Adipocyte (in vitro differentiated cells): ENCODE data around the gene CHCHD6.

Experiments used
- DNase-seq: peaks from one replicate; pipeline ENCODE4 v3.0.0-alpha.2; 2015; ENCODE audit warnings: low read depth
- H3K27me3 ChIP-seq: replicated peaks from 2 replicates; pipeline ENCODE4 v1.7.0; 2013; ENCODE audit warnings: mild to moderate bottlenecking, low read length, moderate library complexity; ENCODE audit not compliant: control insufficient read depth, insufficient read depth
- H3K36me3 ChIP-seq: 2 replicates; pipeline ENCODE4 v1.7.0; 2013; ENCODE audit warnings: low read length, mild to moderate bottlenecking, moderate library complexity; ENCODE audit not compliant: control insufficient read depth, insufficient read depth, severe bottlenecking
- H3K4me1 ChIP-seq: 2 replicates; pipeline ENCODE4 v1.7.0; 2013; ENCODE audit warnings: mild to moderate bottlenecking, low read length, moderate library complexity; ENCODE audit not compliant: control insufficient read depth, insufficient read depth
- H3K4me3 ChIP-seq: 2 replicates; pipeline ENCODE4 v1.7.0; 2013; ENCODE audit warnings: mild to moderate bottlenecking, low read length, moderate library complexity
- H3K9ac ChIP-seq: 2 replicates; pipeline ENCODE4 v1.7.0; 2013; ENCODE audit warnings: mild to moderate bottlenecking, low read length, moderate library complexity
- H3K9me3 ChIP-seq: 2 replicates; pipeline ENCODE4 v1.7.0; 2013; ENCODE audit warnings: mild to moderate bottlenecking, low read length, moderate library complexity; ENCODE audit not compliant: control insufficient read depth

CHCHD6 gene

GRCh38 chr3:126997455-126998038 lies 293.5 kb downstream of the CHCHD6 start:
- peaks cover 29% of the 10 kb centered on the region for H3K4me1 ChIP-seq
- H3K4me3 ChIP-seq: no peak overlapping the region
- DNase-seq: no peak
- H3K27me3 ChIP-seq: no peaks in the 10 kb centered on the region
- no peaks in the 10 kb centered on the region for H3K9me3 ChIP-seq
- H3K9ac ChIP-seq: no peak overlapping the region
- H3K36me3 ChIP-seq: peaks cover 5% of the 10 kb centered on the region

- peaks cover 5% of the 10 kb centered on the region for H3K36me3 ChIP-seq
These were observed 294.3 kb downstream of the CHCHD6 start for GRCh38 chr3:126998320-126998719.

GRCh38 chr3:126998728-126999127 lies 294.7 kb downstream of the CHCHD6 start:
- Histone ChIP-seq H3K9ac (no peak overlapping the region), H3K36me3 (peaks cover 4% of the 10 kb centered on the region), H3K9me3 (no peaks in the 10 kb centered on the region), H3K4me3 (no peak overlapping the region), H3K4me1 (peaks cover 38% of the 10 kb centered on the region), H3K27me3 (no peaks in the 10 kb centered on the region)
- no peak for DNase-seq

More at GRCh38 chr3:126998320-126998719, 294.3 kb downstream of the CHCHD6 start:
- H3K9me3 ChIP-seq: no peaks in the 10 kb centered on the region
- no peak overlapping the region for H3K4me3 ChIP-seq
- H3K27me3 ChIP-seq: no peaks in the 10 kb centered on the region
- peaks cover 35% of the 10 kb centered on the region for H3K4me1 ChIP-seq
- no peak for DNase-seq
- H3K9ac ChIP-seq: no peak overlapping the region

- H3K27me3 ChIP-seq: no peaks in the 10 kb centered on the region
- no peak overlapping the region for H3K4me3 ChIP-seq
- no peaks in the 10 kb centered on the region for H3K36me3 ChIP-seq
- no peaks in the 10 kb centered on the region for H3K9me3 ChIP-seq
- no peak for DNase-seq
- H3K4me1 ChIP-seq: peaks cover 31% of the 10 kb centered on the region
- no peak overlapping the region for H3K9ac ChIP-seq
These were observed 295.3 kb downstream of the CHCHD6 start for GRCh38 chr3:126999383-126999782.

GRCh38 chr3:127000119-127000518 lies 296.1 kb downstream of the CHCHD6 start:
- no peak overlapping the region for H3K9ac ChIP-seq
- no peaks in the 10 kb centered on the region for H3K27me3 ChIP-seq
- H3K4me1 ChIP-seq: peaks cover 24% of the 10 kb centered on the region
- no peak for DNase-seq
- no peaks in the 10 kb centered on the region for H3K36me3 ChIP-seq
- H3K4me3 ChIP-seq: no peak overlapping the region
- H3K9me3 ChIP-seq: no peaks in the 10 kb centered on the region

GRCh38 chr3:127000761-127001160 lies 296.7 kb downstream of the CHCHD6 start:
- H3K27me3 ChIP-seq: no peaks in the 10 kb centered on the region
- peak overlapping the region; percentile 90 for H3K9ac ChIP-seq
- no peaks in the 10 kb centered on the region for H3K9me3 ChIP-seq
- DNase-seq: no peak
- no peak overlapping the region for H3K4me3 ChIP-seq
- H3K36me3 ChIP-seq: no peaks in the 10 kb centered on the region
- H3K4me1 ChIP-seq: peaks cover 23% of the 10 kb centered on the region

GRCh38 chr3:127001486-127002194 lies 297.6 kb downstream of the CHCHD6 start:
- H3K4me1 ChIP-seq: peaks cover 27% of the 10 kb centered on the region
- H3K9ac ChIP-seq: peak overlapping the region; percentile 90
- peak overlapping the region; percentile 4 for H3K4me3 ChIP-seq
- DNase-seq: no peak
- H3K36me3 ChIP-seq: no peaks in the 10 kb centered on the region
- no peaks in the 10 kb centered on the region for H3K9me3 ChIP-seq
- H3K27me3 ChIP-seq: no peaks in the 10 kb centered on the region

GRCh38 chr3:127002195-127003174 lies 298.4 kb downstream of the CHCHD6 start:
- H3K4me1 ChIP-seq: peaks cover 27% of the 10 kb centered on the region
- no peaks in the 10 kb centered on the region for H3K9me3 ChIP-seq
- peak; percentile 97 for DNase-seq
- no peaks in the 10 kb centered on the region for H3K27me3 ChIP-seq
- peak overlapping the region; percentile 90 for H3K9ac ChIP-seq
- H3K4me3 ChIP-seq: peak overlapping the region; percentile 54
- H3K36me3 ChIP-seq: peaks cover 3% of the 10 kb centered on the region

GRCh38 chr3:127003175-127003555 lies 299.1 kb downstream of the CHCHD6 start:
- H3K4me3 ChIP-seq: no peak overlapping the region
- no peaks in the 10 kb centered on the region for H3K27me3 ChIP-seq
- peak overlapping the region; percentile 61 for H3K9ac ChIP-seq
- no peaks in the 10 kb centered on the region for H3K9me3 ChIP-seq
- H3K4me1 ChIP-seq: peaks cover 27% of the 10 kb centered on the region
- no peak for DNase-seq
- peaks cover 9% of the 10 kb centered on the region for H3K36me3 ChIP-seq

- Histone ChIP-seq H3K27me3 (no peaks in the 10 kb centered on the region), H3K9ac (peak overlapping the region; percentile 61), H3K36me3 (peaks cover 9% of the 10 kb centered on the region), H3K4me3 (no peak overlapping the region), H3K4me1 (peaks cover 27% of the 10 kb centered on the region), H3K9me3 (no peaks in the 10 kb centered on the region)
- no peak for DNase-seq
These were observed 299.7 kb downstream of the CHCHD6 start for GRCh38 chr3:127003601-127004280.
